GM21717 (cell line): ENCODE measurements around the gene GPN2.

Experiments
- ATAC-seq: cut with Tn5 transposase; IDR thresholded peaks from one replicate; pipeline ENCODE4 v1.9.1; 2021; ENCODE audit warnings: mild to moderate bottlenecking, moderate library complexity; ENCODE audit not compliant: unreplicated experiment

The GPN2 gene

GRCh38 chr1:26889551-26890466 lies at the start of gene GPN2:
Gene GPN2, minus strand, starts transcription at chr1:26890283. Its CDS starts 187 bp downstream, at chr1:26890096.
- ATAC-seq = peak; percentile 85

GRCh38 chr1:26938659-26939025 lies 48.6 kb upstream of the GPN2 start:
- ATAC-seq = no peak

- ATAC-seq = no peak
Observed at GRCh38 chr1:26938004-26938658, 48.0 kb upstream of the GPN2 start.

- no peak for ATAC-seq
Observed at GRCh38 chr1:26936823-26937222, 46.7 kb upstream of the GPN2 start.

- ATAC-seq = no peak
Observed at GRCh38 chr1:26932531-26932930, 42.4 kb upstream of the GPN2 start.

- ATAC-seq = no peak
Observed at GRCh38 chr1:26923711-26924110, 33.6 kb upstream of the GPN2 start.

GRCh38 chr1:26922901-26923300 lies 32.8 kb upstream of the GPN2 start:
- no peak for ATAC-seq

- ATAC-seq = no peak
Observed at GRCh38 chr1:26922431-26922729, 32.3 kb upstream of the GPN2 start.

- ATAC-seq = peak; percentile 92
Observed at GRCh38 chr1:26921540-26922430, 31.7 kb upstream of the GPN2 start, which contains the start of gene NUDC. Gene NUDC, plus strand, starts transcription at chr1:26921743. Its CDS starts 106 bp downstream, at chr1:26921849.

- ATAC-seq = peak; percentile 19
Observed at GRCh38 chr1:26921126-26921539, 31.1 kb upstream of the GPN2 start.

GRCh38 chr1:26915204-26915842 lies 25.2 kb upstream of the GPN2 start:
- ATAC-seq = no peak

- no peak for ATAC-seq
Observed at GRCh38 chr1:26913754-26914619, 23.9 kb upstream of the GPN2 start, which contains the start of gene NR0B2. Gene NR0B2, minus strand, starts transcription at chr1:26913975. Its CDS starts 35 bp downstream, at chr1:26913940.

- no peak for ATAC-seq
Observed at GRCh38 chr1:26913389-26913753, 23.3 kb upstream of the GPN2 start.

GRCh38 chr1:26912147-26912490 lies 22.0 kb upstream of the GPN2 start:
- ATAC-seq = no peak

GRCh38 chr1:26911399-26912146 lies 21.5 kb upstream of the GPN2 start:
- ATAC-seq = no peak

- ATAC-seq = no peak
Observed at GRCh38 chr1:26910343-26911160, 20.5 kb upstream of the GPN2 start.

GRCh38 chr1:26909951-26910342 lies 19.9 kb upstream of the GPN2 start:
- no peak for ATAC-seq
